Panc1 (cell line): ENCODE measurements around the gene TFEB. TPM values are rescaled to one million over a fixed set of nuclear protein-coding genes. Genes with fewer than 3 reads are reported as not detected.

Source experiments
- ATAC-seq: fragments of 200-7000 bp; cut with Tn5 transposase; 2 replicates; pipeline ENCODE4 v1.9.1; 2020; ENCODE audit warnings: mild to moderate bottlenecking, moderate library complexity
- BruUV-seq: library from RNA; stranded (reverse); fragments of 400-500 nt; replicated peaks from 2 replicates; lab custom pipeline; 2021; lab: Mats Ljungman, UMichigan
- CTCF ChIA-PET: fragments of 300-600 bp; sonication (Branson Sonifier 250); formaldehyde crosslinking; loops from one replicate; lab custom pipeline; 2022; ENCODE audit warnings: antibody characterized with exemption; lab: Charles Lee
- POLR2A ChIA-PET: fragments of 300-600 bp; sonication (Branson Sonifier 250); formaldehyde crosslinking; loops from one replicate; lab custom pipeline; 2022; ENCODE audit warnings: antibody characterized with exemption; lab: Charles Lee
- DNase-seq: peaks from one replicate; pipeline ENCODE4 v3.0.0-alpha.2; 2010; ENCODE audit warnings: low read depth, low spot score
- H3K27ac ChIP-seq: 2 replicates; pipeline ENCODE4 v1.5.1; 2011; ENCODE audit warnings: mild to moderate bottlenecking, low read length, inconsistent platforms
- H3K27me3 ChIP-seq: fragments of 200-500 bp; sonication (Bioruptor generic); 2 replicates; pipeline ENCODE4 v1.6.0; 2014; ENCODE audit warnings: low read length, inconsistent platforms; ENCODE audit not compliant: control insufficient read depth, insufficient read depth
- H3K36me3 ChIP-seq: fragments of 200-500 bp; sonication (Bioruptor generic); 2 replicates; pipeline ENCODE4 v1.5.1; 2014; ENCODE audit warnings: inconsistent platforms, mild to moderate bottlenecking, low read length, moderate library complexity; ENCODE audit not compliant: control insufficient read depth, insufficient read depth
- H3K4me1 ChIP-seq: 2 replicates; pipeline ENCODE4 v1.5.1; 2011; ENCODE audit warnings: inconsistent platforms, mild to moderate bottlenecking, low read length, moderate library complexity; ENCODE audit not compliant: control insufficient read depth, insufficient read depth
- H3K4me3 ChIP-seq, 2 experiments: 2 replicates each; pipeline ENCODE4 v1.5.1; 2011 to 2012; ENCODE audit warnings: low read depth in 2 of 2, low read length in 2 of 2, mild to moderate bottlenecking in 2 of 2, inconsistent platforms in 1 of 2, moderate library complexity in 1 of 2
- H3K9me3 ChIP-seq: fragments of 200-500 bp; sonication (Bioruptor generic); 2 replicates; pipeline ENCODE4 v1.5.1; 2014; ENCODE audit warnings: low read depth, mild to moderate bottlenecking, inconsistent platforms, low read length, moderate library complexity; ENCODE audit not compliant: control insufficient read depth, insufficient read depth
- CTCF ChIP-seq: fragments of 450-650 bp; IDR thresholded peaks from 2 replicates; pipeline ENCODE4 v1.5.1; 2017; ENCODE audit warnings: mild to moderate bottlenecking
- POLR2AphosphoS5 ChIP-seq: IDR thresholded peaks from 2 replicates; pipeline ENCODE4 v1.6.1; 2012; ENCODE audit warnings: mild to moderate bottlenecking, low read depth, low read length, moderate library complexity
- REST ChIP-seq, 2 experiments: IDR thresholded peaks; 2 replicates each; pipeline ENCODE4 v1.6.1; 2011 to 2012; ENCODE audit warnings: low read depth in 2 of 2, control low read depth in 1 of 2, low read length in 1 of 2, mild to moderate bottlenecking in 1 of 2, moderate library complexity in 1 of 2; ENCODE audit not compliant: insufficient read depth in 1 of 2
- SIN3A ChIP-seq: IDR thresholded peaks from 2 replicates; pipeline ENCODE4 v1.6.1; 2012; ENCODE audit warnings: low read depth, mild to moderate bottlenecking, low read length, moderate library complexity, borderline replicate concordance; ENCODE audit not compliant: insufficient read depth
- TCF7L2 ChIP-seq: IDR thresholded peaks from 2 replicates; pipeline ENCODE4 v1.6.1; 2011; ENCODE audit warnings: mild to moderate bottlenecking, low read depth, low read length, inconsistent platforms
- in situ Hi-C: cut with HindIII; loops from 2 replicates; pipeline ENCODE4 v1.10.0; 2016; ENCODE audit warnings: low sequenced_read_pairs, low pct_unique_long_range_greater_than_20kb
- intact Hi-C: fragments of 100-400 bp; cut with micrococcal nuclease; formaldehyde crosslinking; loops from one replicate; pipeline ENCODE4 v1.10.0; 2022; ENCODE audit not compliant: unreplicated experiment
- total RNA-seq: library from RNA; stranded (reverse); gene quantifications from one replicate; pipeline ENCODE4 v1.2.1, GENCODE V29; 2021; ENCODE audit not compliant: unreplicated experiment

The TFEB gene
- total RNA-seq, 1 experiment from 2014 or later, result 13.3 TPM

- no peak overlapping the region for H3K27ac ChIP-seq
- ATAC-seq (no peak), DNase-seq (no peak)
- no peaks in the 10 kb centered on the region for H3K4me1 ChIP-seq
- no peaks in the 10 kb centered on the region; the same call in 1 of the 2 replicates for H3K36me3 ChIP-seq
- no peak overlapping the region for H3K4me3 ChIP-seq
- no peaks in the 10 kb centered on the region for H3K27me3 ChIP-seq
- ChIA-PET CTCF (interaction anchor here (0.6 kb wide), 1 partner anchor 73 kb away, joined by 3 read pairs; no protein-coding TSS in a partner anchor), POLR2A (no interaction called here)
- BruUV-seq, result no TSS peak
- no peaks in the 10 kb centered on the region for H3K9me3 ChIP-seq
- in situ Hi-C loops (no loop called here), intact Hi-C loops (no loop called here)
- TF ChIP-seq SIN3A (no peak), TCF7L2 (no peak), CTCF (no peak), POLR2AphosphoS5 (no peak), REST (IDR thresholded peaks at IDR 0.05; ENCODE audit: insufficient read depth in 1 of 2, low read depth in 2 of 2, low read length in 1 of 2) (no peak)
These were observed 38.6 kb downstream of the TFEB start for GRCh38 chr6:41696788-41697187.

- Histone ChIP-seq H3K27me3 (no peaks in the 10 kb centered on the region), H3K27ac (no peak overlapping the region), H3K4me3 (no peak overlapping the region), H3K9me3 (no peaks in the 10 kb centered on the region), H3K36me3 (no peaks in the 10 kb centered on the region; the same call in 1 of the 2 replicates), H3K4me1 (no peaks in the 10 kb centered on the region)
- in situ Hi-C loops, result no loop called here
- ChIA-PET CTCF (no interaction called here), POLR2A (interaction anchor here (0.6 kb wide), 1 partner anchor 325 kb away, joined by 10 read pairs; no protein-coding TSS in a partner anchor)
- no TSS peak for BruUV-seq
- DNase-seq (no peak), ATAC-seq (no peak)
- intact Hi-C loops, result no loop called here
- TF ChIP-seq POLR2AphosphoS5, result no peak
These were observed 39.6 kb downstream of the TFEB start for GRCh38 chr6:41695825-41696224.

- ChIA-PET CTCF (interaction anchor here (1.0 kb wide), 1 partner anchor 81 kb away, joined by 3 read pairs; no protein-coding TSS in a partner anchor), POLR2A (no interaction called here)
- H3K9me3 ChIP-seq, result no peaks in the 10 kb centered on the region
- H3K4me3 ChIP-seq, result no peak overlapping the region
- in situ Hi-C loops, result no loop called here
- DNase-seq (no peak), ATAC-seq (no peak)
- no peaks in the 10 kb centered on the region for H3K4me1 ChIP-seq
- H3K36me3 ChIP-seq, result no peaks in the 10 kb centered on the region; the same call in 1 of the 2 replicates
- no TSS peak for BruUV-seq
- TF ChIP-seq TCF7L2 (no peak), POLR2AphosphoS5 (no peak), CTCF (no peak), SIN3A (no peak), REST (IDR thresholded peaks at IDR 0.05; ENCODE audit: insufficient read depth in 1 of 2, low read depth in 2 of 2, low read length in 1 of 2) (no peak)
- intact Hi-C loops, result no loop called here
- no peaks in the 10 kb centered on the region for H3K27me3 ChIP-seq
- no peak overlapping the region for H3K27ac ChIP-seq
These were observed 40.4 kb downstream of the TFEB start for GRCh38 chr6:41694815-41695526.
